Stimulated activated CD4-positive, alpha-beta T cell treated with anti-CD3 and anti-CD28 coated beads, Interleukin-15, amount 100 ng/mL, for 24 hours (primary cell): ENCODE measurements around the gene PCGF6.

Experiments
- DNase-seq: peaks from one replicate; pipeline ENCODE4 v3.0.0-alpha.2; 2020

The PCGF6 gene

DNA sequence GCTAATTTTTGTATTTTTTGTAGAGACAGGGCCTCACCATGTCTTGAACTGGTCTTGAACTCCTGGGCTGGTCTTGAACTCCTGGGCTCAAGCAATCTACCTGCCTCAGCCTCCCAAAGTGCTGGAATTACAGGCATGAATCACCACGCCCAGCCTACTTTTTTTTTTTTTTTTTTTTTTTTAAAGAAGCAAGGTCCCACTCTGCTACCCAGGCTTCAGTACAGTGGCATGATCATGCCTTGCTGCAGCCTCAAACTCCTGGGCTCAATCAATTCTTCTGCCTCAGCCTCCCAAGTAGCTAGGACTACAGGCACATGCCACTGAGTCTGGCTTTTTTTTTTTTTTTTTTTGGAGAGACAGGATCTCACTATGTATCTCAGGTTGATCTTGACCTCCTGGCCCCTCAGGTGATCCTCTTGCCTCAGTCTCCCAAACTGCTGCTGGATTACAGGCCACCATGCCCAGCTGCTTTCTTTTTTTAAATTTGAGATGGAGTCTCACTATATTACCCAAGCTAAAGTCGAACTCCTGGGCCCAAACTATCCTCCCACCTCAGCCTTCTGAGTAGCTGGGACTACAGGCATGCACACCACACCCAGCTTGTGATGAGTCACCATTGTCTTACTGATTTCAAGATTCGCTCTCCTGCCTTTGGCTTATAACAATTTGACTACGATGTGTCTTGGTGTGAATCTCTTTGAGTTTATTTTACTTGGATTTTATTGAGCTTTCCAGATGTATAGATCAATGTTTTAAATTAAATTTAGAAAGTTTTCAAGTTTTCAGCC is 96.2 kb downstream of the PCGF6 start:
- DNase-seq, result peak; percentile 29

- DNase-seq, result no peak
Observed at GRCh38 chr10:103254113-103254512, 96.8 kb downstream of the PCGF6 start.
